ENCODE results near the gene FSTL3.
"Not testable (repeated sequence)": the region's sequence is repeated elsewhere in the genome, so short reads cannot be mapped to it uniquely, and the experiment has no call there.

Gene FSTL3

GRCh38 chr19:681029-682019, 5.1 kb downstream of the FSTL3 start:
- DNase-seq (ENCODE audit: low read depth in 2 of 2, low spot score in 1 of 2) = no peak

- DNase-seq (ENCODE audit: low read depth in 2 of 2, low spot score in 1 of 2) = no peak
These were observed 6.6 kb downstream of the FSTL3 start for GRCh38 chr19:682678-683320.

DNA sequence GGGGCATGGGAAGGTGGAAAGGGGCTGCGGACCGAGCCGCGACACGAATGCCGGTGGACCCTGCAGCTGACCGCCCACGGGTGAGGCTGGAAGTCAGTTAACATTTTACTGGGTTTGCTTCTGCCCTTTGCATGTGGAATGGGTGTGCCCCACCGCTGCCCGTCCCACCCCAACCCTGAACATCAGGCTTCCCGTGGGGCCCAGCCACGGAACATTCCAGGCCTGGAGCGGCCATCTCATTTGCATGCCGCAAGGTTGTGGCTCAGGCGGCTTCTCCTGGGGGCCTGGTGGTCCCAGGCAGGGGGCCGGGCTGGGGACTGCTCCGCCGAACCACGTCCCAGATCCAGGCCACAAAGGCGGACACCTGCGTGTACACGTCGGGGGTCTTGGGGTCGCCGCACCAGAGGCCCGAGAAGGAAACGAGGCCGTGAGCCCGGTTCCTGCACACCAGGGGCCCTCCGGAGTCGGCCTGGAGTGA, 9.3 kb downstream of the FSTL3 start:
- DNase-seq (ENCODE audit: low read depth in 2 of 2, low spot score in 1 of 2) = no peak

GRCh38 chr19:686589-687297, 10.6 kb downstream of the FSTL3 start:
- no peak for DNase-seq (ENCODE audit: low read depth in 2 of 2, low spot score in 1 of 2)

- DNase-seq (ENCODE audit: low read depth in 2 of 2, low spot score in 1 of 2) = no peak
These were observed 11.5 kb downstream of the FSTL3 start for GRCh38 chr19:687569-688166.

DNA sequence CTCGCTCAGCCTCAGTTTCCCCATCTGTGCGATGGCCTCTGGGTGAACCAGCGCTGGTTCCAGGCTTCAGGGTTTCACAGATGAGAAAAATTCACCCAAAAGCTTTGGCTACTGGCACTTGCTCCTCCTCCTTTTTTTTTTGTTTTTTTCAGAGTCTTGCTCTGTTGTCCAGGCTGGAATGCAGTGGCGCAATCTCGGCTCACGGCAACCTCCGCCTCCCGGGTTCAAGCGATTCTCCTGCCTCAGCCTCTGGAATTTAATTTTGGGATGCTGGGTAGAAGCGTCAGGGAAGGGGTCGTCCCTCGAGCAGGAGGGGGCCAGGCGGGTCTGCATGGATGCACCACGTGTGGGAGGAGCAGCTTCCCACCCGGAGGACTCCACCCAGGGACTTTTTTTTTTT, 12.0 kb downstream of the FSTL3 start:
- no peak for DNase-seq (ENCODE audit: low read depth in 2 of 2, low spot score in 1 of 2)

GRCh38 chr19:688992-689391, 12.8 kb downstream of the FSTL3 start:
- DNase-seq (ENCODE audit: low read depth in 2 of 2, low spot score in 1 of 2) = no peak

- no peak for DNase-seq (ENCODE audit: low read depth in 2 of 2, low spot score in 1 of 2)
These were observed 14.0 kb downstream of the FSTL3 start for GRCh38 chr19:690203-690602.

DNA sequence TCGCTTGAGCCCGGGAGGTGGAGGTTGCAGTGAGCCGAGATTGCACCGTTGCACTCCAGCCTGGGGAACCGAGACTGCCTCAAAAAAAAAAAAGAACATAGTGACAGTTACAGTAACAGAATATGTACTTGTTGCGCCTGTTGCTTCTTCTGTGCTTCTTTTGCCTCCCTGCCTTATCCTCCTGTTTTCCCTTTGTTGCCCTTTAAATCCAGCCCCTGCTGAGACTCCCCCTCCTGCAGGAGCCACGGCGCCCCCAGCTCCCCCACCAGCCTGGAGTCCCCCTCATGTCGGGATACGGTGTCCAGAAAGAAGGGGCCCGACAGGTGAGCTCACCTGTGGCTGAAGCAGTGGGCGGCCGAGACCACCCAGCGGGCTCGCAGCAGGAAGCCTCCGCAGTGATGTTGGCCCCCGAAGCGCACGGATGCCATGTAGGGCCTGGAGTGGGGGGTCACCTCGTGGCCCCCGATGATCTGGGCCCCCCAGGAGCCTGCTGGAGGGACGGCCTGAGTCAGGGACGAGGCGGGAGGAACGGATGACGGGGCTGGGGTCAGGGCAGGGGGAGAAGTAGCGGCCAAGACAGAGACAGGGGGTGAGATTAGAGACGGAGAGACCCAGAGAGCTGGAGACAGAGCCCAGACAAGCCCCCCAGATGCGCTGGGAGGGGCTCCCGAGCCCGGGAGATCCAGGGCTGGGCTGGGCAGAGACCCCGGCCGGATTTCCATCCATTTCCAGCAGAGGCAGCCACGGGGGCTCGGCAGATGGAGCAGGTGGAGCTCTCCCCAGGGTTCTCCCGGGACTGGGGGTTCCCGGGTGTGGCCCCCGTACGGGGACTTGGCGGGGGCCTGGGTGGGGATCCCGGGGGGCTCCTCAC, 18.5 kb downstream of the FSTL3 start:
- DNase-seq (ENCODE audit: low read depth in 2 of 2, low spot score in 1 of 2) = no peak

- DNase-seq (ENCODE audit: low read depth in 2 of 2, low spot score in 1 of 2) = no peak
These were observed 19.3 kb downstream of the FSTL3 start, which contains the start of gene PRSS57 for GRCh38 chr19:695352-695949. Gene PRSS57 (minus strand): TSS chr19:695452. CDS start chr19:695430, 22 bp downstream.

DNA sequence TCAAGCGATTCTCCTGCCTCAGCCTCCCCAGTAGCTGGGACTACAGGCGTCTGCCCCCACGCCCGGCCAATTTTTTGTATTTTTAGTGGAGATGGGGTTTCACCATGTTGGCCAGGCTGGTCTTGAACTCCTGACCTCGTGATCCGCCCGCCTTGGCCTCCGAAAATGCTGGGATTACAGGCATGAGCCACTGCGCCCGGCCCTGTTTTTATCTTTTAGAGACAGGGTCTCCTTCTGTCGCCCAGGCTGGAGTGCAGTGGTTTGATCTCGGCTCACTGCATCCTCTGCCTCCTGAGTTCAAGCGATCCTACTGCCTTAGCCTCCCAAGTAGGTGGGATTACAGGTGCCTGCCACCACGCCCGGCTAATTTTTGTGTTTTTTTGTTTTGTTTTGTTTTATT, 22.3 kb downstream of the FSTL3 start:
- not testable (repeated sequence) for DNase-seq (ENCODE audit: low read depth in 2 of 2, low spot score in 1 of 2)

GRCh38 chr19:699885-700284, 23.7 kb downstream of the FSTL3 start:
- DNase-seq (ENCODE audit: low read depth in 2 of 2, low spot score in 1 of 2) = not testable (repeated sequence)

DNA sequence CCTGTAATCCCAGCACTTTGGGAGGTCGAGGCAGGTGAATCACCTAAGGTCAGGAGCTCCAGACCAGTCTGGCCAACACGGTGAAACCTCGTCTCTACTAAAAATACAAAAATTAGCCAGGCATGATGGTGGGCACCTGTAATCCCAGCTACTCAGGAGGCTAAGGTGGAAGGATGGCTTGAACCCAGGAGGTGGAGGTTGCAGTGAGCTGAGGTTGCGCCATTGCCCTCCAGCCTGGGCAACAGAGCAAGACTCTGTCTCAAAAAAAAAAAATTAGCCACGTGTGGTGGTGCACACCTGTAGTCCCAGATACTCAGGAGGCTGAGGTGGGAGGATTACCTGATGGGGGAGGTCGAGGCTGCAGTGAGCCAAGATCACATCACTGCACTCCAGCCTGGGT, 26.7 kb downstream of the FSTL3 start:
- DNase-seq (ENCODE audit: low read depth in 2 of 2, low spot score in 1 of 2) = not testable (repeated sequence)

DNA sequence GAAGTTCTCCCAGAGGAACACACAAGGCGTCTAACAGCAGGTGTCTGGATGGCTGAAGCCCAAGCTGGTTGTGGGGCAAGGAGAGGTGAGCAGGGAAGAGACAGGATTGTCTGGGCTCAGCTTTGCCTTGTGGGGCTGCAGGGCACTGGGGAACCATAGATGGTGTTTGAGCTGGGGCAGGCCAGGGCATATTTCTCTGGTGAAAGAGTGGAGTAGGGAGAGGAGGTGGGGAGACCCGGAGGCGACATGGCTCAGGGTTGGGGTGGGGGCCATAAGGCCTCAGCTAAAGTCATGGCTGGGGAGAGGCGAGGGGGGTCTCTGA, 27.1 kb downstream of the FSTL3 start:
- no peak for DNase-seq (ENCODE audit: low read depth in 2 of 2, low spot score in 1 of 2)

- DNase-seq (ENCODE audit: low read depth in 2 of 2, low spot score in 1 of 2) = no peak
These were observed 27.7 kb downstream of the FSTL3 start for GRCh38 chr19:703651-704446.

GRCh38 chr19:704447-704741, 28.2 kb downstream of the FSTL3 start:
- no peak for DNase-seq (ENCODE audit: low read depth in 2 of 2, low spot score in 1 of 2)

- DNase-seq (ENCODE audit: low read depth in 2 of 2, low spot score in 1 of 2) = no peak
These were observed 32.3 kb downstream of the FSTL3 start, which contains the start of gene PALM for GRCh38 chr19:708154-709143. Gene PALM (plus strand): TSS chr19:708935. CDS start chr19:709147, 212 bp downstream.

Data from stimulated activated CD8-positive, alpha-beta memory T cell treated with anti-CD3 and anti-CD28 coated beads, Interleukin-4, amount 100 ng/mL, for 4 hours (primary cell).